Fibroblast of skin of right quadriceps (primary cell): ENCODE results near the gene CS.
"Not testable (repeated sequence)": the region's sequence is repeated elsewhere in the genome, so short reads cannot be mapped to it uniquely, and the experiment has no call there.

Source experiments
- DNase-seq: peaks from one replicate; pipeline ENCODE4 v3.0.0-alpha.2; 2013

The CS gene

DNA sequence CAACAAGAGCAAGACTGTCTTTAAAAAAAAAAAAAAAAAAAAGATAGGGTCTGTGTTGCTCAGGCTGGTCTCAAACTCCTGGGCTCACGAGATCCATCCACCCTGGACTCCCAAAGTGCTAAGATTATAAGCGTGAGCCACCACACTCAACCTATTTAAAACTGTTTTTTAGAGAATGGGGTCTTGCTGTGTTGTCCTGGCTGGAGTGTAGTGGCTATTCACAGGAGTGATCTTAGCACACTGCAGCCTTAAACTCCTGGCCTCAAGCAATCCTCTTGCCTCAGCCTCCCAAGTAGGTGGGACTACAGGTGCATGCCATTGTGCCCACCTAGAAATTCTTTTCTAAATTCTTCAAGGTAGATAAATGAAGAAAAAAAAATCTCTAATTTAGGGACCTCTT, 25.8 kb downstream of the CS start:
- DNase-seq = no peak

DNA sequence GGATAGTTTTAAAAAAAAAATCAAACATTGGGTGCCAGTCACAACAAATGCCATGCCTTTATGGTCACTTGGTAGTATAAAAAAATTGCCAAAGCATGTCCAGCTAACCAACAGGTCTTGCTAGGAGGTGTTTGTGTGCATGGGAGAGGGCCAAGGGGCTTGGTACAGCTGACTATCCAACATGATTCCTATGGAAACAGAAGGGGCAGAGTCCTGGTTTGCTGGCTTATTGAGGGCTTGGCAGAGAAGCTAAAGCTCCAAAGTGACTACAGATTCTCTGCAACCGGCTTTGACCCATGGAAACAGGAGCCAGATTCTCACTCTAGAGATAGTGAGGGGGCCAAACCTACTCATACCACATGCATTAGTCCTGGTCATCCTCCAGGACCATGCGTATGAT, 27.7 kb downstream of the CS start:
- not testable (repeated sequence) for DNase-seq

DNA sequence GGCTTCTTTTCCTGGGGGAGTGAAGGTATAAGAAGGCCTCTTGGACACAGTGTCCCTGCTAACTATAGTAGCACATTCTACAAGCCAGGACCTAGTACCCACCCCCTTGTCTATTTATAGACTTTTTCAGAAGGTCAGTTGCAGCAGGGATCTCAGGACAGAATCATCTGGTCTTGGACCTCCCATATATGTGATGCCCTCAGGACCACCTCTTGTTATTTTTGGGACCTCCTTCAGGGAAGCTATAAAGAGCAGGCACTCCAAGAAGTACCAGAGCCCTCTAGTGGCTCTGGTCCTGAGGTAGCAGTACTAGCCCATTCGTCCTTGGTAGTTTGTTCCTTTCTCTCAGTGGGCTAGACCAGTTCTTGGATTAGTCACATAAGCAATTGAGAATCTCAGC, 29.1 kb downstream of the CS start:
- DNase-seq = peak; percentile 23

DNA sequence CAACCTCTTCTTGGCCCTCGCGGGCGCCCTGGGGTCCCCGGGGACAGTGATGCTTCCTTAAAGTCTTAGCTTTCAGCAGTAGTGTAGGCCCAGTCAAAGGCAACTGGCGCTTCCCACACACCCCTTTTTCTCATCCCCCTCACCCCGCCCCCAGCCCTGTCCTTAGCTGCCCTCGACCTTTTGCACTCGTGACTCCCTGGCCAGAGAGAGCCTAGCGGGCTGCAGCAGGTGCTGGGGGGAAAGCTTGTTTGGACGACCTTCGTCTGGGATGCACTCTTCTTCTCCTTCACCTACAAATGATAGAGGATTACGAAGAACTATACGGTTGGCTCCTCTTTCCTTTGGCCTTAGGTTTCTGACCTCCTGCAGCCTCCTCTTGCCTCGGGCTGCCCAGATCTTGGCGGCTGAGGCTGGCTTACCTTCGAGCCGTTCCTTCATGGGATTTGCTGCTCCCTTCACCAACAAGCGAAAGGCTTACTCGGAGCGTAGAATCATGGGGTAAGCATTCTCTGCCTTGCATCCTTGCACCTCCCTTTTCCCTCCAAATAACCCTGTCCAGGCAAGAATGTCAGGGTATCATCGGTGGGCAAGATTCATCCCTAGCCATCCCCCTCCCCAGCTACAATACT, 32.6 kb downstream of the CS start:
- DNase-seq = no peak

DNA sequence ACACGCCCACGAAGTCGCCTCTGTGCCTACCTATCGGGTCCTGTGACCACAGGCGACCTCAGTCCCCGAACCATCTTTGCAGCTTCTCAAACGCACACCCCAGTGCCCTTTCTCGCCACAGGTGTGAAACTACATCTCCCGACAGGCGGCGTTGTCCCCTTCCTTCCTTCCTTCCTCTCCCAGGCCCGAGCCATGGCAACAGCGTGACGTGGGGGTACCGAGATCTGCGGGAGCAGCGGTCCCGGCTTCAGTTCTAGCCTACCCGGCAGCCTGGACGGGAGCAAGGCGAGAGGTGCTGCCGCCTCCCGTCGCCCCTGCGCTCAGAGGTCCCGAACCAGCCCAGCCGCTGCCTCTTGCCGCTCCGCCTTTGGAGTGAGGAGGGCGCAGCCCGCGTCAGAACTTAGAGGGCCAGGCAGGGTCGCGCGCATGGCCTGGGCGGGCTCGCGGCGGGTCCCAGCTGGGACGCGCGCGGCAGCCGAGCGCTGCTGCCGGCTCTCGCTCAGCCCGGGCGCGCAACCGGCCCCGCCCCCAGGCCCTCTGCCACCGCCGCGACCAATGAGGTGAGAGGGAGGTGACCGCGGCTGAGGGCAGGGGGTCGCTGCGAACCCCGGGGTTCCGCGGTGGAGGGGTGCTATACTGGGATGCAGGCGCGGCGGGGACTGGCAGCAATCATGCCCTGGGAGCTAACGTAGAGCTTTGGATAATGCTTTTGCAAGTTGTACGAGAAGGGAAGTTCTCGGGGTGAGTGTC, 33.3 kb downstream of the CS start, which contains the start of gene COQ10A:
Gene COQ10A (plus strand): TSS at position 250 of the 750 bp plus-strand sequence. CDS start 177 bp downstream, at position 427.
- peak; percentile 82 for DNase-seq

DNA sequence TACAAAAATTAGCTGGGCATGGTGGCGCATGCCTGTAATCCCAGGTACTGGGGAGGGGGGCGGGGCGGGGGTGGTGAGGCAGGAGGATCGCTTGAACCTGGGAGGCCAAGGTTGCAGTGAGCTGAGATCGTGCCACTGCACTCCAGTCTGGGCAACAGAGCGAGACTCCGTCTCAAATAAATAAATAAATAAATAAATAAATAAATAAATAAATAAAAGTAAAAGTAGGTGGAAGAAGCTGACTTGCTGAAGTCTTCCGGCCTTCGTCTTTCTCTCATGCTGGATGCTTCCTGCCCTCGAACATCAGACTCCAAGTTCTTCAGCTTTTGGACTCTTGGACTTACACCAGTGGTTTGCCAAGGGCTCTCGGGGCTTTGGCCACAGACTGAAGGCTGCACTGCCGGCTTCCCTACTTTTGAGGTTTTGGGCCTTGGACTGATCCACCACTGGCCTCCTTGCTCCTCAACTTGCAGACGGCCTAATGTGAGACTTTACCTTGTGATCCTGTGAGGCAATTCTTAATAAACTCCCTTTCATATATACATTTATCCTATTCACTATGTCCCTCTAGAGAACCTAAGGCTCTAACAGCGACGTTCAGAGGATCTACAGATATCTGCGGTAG, 34.0 kb downstream of the CS start:
- DNase-seq = not testable (repeated sequence)

DNA sequence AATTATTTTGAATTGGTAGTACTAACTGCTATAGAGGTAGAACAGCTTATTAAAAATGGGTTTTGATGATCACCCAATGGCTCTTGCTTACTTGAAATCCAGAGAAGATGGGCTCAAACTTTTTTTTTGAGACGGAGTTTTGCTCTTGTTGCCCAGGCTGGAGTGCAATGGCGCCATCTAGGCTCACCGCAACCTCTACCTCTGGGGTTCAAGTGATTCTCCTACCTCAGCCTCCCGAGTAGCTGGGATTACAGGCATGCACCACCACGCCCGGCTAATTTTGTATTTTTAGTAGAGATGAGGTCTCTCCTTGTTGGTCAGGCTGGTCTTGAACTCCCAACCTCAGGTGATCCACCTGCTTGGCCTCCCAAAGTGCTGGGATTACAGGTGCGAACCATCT, 37.2 kb downstream of the CS start:
- DNase-seq = not testable (repeated sequence)

DNA sequence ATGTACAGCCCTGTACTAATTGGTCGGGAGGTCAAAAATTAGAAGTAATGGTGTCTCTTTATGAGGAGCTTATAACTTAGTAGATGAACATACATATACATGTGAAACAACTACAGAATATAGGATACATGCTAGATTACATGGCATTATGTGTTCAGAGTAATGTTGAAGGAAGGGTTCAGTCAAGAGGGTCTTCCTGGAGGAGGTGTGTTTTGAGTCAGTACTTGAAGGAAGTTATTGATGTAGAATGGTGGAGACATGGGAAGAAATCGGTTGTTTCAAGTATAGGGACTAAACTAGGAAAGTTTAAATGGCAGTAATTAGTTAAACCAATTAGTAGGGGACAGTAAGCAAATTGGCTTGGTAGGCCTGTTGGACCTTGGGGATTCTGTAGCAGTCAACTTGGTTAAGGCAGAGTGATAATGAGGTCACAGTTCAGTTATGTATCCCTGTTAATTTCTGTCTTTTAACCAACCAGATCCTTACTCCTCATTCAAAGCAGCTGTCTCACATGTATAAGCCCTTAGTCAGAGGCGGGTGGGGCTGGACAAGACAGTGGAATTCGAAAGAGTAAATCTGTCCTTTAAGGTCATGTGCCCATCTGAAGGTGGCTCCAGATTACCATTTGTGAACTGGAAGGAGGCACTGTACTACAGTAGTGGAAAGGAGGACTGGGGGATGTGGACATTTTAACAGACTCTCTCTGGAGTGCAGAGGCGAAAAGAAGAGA, 38.5 kb downstream of the CS start:
- peak; percentile 85 for DNase-seq

DNA sequence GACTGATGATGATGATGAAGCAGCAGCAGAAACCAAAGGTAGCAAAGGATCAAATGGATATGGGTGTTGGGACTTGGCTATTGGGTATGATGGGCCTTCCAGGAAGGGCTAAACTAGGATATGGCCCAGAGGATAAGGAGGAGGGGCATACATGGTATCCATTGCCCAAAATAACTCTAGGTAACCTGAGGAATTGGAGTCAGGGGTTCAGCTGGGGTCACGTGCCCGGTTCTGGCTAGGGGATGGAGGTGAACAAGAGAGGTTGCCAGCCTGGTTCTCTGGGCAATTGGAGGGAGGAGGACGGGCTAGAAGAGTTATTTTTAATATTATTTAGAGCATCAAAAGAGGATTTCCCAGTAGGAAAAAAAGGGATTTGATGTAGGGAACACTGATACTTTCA, 39.2 kb downstream of the CS start:
- DNase-seq = no peak

DNA sequence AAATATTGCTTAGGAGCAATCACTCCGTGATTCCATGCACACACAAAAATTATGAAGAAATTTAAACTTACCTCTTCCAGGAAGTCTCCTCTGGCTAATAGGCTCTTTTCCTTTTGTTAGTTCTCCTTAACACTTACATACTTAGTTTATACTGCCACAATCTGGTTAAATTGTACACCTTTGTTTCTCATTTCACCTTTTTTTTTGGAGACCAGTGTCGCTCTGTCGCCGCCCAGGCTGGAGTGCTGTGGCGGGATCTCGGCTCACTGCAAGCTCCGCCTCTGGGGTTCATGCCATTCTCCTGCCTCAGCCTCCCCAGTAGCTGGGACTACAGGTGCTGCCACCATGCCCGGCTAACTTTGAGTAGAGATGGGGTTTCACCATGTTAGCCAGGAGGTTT, 39.8 kb downstream of the CS start:
- no peak for DNase-seq

DNA sequence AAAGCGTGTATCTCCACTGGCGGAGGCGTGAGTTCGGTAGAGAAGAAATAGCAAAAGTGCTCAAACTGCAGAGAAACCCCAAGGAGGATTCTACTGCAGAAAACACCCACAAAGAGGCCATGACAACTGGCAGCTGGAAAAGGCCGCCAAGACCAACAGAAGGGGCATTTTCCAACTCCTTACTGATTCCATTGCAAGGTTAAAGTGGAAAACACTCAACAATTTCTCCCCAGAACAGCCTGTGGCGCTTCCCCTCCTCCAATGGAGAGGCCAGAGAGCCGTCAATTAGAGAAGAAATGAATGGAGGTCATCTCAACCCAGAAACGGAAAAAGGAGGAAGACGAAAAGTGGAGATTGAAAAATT, 41.3 kb downstream of the CS start:
- DNase-seq = no peak

DNA sequence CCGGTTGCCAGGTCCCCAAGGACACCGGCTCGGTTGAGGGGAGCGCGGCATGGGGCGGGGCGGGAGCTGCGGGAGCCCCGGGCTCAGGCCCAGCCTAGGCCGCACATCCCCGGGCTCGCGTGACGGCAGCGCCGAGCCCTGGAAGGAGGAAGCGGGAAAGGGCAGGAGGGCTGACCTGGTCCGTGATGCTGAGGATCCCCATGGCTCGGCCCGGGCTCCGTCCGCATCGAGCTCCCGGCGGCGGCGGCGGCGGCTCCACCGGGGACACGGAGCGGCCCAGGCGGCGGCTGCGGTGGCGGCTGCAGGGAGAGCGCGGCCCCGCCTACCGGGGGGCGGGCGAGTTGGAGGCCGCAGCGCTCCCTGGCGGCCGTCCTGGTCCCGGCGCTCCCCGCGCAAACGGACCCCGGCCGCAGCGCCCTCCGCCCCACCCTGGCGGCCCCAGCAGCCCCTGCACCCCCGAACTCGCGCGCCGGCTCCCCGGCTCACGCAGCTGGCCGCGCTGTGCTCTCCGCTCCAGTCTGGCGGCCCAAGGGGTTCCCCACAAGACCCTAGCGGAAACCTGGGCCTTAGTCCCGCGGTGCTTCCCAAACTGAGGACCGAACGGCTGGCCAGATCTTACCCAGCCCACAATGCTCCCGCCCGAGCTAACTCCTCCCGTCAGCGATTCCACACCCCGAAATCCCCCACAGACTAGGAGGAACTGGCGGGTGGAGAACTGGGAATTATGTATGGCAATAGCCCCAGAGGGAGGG, 41.9 kb downstream of the CS start, which contains the start of gene ANKRD52:
Gene ANKRD52 (minus strand): TSS at position 317 of the 752 bp plus-strand sequence. CDS start 115 bp downstream, at position 202.
- DNase-seq = peak; percentile 75

DNA sequence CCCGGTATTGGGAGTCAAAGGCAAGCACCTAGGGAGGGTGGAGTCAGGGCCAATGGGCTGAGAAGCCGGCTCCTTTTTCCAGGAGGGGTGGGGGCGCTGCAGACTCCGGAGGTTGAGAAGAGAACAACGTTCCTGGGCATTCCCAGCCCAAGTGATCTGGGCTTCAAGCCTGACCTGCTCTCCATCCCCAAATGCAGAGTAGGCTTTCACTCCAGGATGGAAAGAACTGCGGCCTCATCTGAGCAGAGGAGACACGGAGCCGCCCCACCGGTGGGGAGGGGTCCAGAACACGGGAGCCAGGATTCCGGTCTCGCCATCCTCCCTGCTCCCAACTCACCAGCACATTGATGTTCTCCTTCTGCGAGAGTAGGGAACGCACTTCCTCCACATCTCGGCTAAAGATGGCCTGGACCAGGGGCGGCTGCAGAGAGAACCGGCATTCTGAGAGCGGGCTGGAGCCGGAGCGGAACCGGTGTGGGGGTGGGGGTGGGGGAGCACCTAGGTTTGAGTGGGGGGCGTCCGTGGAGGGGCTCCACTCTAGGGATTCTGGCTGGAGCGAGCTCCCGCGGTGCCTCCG, 42.6 kb downstream of the CS start:
- peak; percentile 22 for DNase-seq

DNA sequence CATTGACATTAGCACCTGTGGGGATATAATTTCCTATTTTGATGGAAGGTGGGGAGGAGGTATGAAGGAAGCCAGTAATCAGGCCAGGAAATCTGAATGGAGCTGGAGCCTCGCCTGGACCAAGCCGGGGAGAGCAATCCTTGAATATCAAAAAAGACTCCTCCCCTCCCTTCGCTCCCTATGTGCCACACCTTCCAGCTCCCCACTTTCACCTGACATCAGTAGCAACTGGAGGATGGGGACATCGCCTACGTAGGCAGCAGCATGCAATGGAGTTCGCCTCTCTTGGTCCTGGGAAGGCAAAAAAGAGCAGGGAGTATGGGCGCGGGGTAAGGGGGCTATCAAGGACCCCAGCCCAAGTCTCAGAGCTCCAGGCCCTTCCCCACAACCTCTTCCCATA, 43.1 kb downstream of the CS start:
- no peak for DNase-seq

DNA sequence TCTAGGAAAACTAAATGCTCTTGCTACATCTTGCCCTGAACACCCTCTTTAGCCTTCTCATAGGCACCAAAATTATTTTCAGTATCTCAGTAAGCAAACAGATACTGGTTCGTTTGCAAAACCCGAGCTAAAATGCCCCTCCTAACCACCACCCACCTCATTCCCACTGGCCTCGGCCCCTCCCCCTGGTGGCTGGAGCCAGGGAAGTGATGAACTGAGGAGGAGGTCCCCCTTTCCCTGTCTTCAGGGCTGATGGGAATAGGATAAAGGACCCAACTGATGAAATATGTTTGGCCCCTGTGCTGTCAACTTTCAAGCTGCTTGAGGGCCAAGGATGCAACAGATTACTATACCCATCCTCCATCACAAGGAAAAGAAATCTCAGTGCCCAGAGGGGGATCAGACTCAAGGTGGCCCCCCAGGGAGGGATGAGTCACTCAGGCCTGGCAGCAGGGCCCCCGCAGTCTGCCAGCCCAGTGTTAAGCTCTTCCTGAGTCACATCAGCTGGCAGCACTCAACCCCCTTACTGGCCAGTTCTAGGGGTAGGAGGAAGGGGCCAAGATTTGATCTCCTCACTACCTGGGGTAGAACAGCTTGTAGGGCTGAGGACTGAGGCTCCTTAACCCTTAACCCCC, 43.7 kb downstream of the CS start:
- DNase-seq = peak; percentile 46

DNA sequence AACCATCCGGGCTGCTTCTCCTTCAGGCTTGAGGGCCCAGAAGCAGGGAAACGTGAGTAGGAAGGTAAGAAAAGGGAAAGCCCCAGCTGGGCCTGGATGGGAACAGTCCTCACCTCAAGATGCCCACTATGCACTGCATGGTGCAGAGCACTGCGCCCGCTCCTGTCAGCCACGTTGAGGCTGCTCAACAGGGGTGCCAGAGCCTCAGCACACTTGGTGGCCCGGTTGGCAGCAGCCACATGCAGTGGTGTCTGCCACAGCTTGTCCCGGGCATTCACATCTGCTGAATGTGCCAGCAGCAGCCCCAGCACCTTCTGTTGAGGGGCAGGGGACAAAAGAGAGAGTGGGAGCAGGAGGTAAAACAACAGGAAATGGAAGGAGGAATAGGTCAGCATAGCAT, 44.5 kb downstream of the CS start:
- DNase-seq = no peak

DNA sequence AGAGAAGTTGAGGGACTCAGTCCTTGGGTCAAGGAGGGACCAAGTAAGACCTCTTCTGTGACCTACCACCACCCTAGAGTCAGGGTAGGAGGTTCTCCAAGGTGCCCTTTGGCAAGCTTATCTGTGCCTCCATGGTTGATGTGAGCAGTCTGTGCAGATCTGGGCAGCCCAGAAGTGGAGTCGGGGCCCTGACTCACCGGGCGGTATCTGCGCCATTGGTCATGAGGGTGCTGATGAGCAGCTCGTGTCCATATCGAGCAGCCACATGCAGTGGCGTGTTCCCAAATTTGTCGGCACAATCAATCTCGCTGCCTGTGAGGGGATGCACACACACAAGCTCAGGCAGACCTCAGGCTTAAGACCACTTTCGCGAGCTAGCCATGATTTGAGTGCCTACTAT, 47.0 kb downstream of the CS start:
- no peak for DNase-seq

DNA sequence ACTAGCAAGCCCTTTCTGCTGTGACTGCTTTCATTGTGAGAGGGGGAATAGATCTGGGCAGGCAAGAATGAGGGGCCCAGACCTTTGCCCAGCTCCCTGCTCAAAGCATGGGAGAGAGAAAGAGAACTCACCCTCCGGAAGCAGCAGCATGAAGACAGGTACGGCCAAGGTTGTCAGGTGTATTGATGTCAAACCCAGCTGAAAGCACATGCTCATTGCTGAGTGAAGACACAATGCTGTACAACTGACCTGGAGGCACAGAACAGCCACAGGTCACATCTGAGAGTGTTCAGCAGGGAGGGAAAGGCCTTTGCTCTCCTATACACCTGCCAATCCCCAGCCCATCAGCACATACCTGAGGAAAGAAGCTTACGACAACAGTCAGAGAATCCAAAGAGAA, 47.5 kb downstream of the CS start:
- no peak for DNase-seq

DNA sequence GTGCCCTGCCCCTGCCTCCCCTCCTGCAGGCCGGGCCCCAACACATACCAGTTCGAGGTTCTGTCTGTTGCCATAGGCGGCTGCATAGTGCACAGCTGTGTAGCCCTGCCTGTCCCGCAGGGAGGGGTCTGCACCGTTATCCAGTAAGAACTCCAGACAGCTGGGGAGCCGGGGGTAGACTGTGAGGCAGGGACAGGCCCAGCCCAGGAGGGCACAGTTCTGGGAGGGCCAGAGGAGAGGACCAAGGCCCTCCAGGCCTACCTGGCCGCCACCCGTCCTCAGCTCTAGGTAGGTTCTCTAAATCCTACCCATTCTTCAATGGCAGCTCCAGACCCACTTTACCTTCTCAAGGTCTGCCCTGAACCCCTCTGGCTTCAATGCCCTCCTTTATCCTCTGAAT, 51.4 kb downstream of the CS start:
- no peak for DNase-seq

DNA sequence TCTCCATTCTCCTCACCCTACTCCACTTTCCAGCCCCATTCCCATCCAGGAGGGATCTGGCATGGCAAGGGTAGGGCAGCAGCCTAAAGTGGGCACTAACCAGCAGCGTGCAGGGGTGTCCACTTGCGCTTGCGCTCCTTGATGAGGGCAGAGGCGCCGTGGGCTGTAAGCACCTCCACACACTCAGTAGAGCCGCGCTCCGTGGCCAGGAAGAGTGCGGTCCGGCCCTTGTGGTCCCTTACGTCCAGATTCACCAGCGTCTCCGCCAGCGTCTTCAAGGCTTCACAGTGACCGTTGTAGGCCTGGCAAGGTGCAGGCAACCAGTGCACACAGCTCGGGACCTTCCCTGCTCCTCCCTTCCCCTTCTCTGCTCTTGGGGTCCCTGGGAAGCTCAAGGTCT, 52.2 kb downstream of the CS start:
- no peak for DNase-seq

DNA sequence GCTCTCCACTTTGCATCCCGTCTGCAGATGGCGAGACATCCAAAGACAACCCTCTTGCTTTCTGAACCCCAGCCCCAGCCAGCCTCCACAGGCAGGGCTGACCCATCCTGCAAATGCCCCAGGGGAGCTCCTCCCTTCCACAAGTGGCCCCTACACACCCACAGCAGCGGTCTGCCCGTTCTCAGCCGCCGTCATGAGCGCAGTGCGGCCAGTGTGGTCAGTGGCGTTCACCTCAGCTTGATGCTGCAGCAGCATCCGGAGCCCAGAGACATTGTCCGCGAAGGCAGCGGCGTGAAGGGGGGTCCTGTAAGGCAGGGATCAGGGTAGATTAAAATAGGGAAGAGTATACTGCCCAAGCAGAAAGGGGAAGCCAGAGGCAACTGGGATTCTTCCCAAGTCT, 55.6 kb downstream of the CS start:
- no peak for DNase-seq

DNA sequence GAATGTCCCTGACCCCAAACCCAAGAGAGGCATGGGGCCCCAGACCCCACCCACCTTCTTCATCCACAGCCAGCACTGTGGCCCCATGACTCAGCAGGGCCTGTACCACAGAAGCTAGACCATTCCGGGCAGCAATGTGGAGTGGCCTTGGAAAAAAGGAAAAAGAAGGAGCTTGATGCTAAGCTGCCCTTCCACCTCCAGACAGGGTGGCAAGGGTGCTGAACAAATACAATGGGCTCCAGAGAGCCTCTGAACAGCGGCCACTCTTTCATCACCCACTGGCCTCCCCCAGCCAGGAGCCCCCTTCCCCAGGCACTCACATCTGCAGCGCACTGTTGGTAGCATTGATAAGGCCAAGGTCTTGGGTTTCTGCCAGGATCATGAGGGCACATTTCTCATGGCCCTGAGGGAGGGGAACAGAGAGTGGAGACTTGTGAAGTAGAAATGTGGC, 56.4 kb downstream of the CS start:
- DNase-seq = no peak
